ENCODE results near the gene SNX3.
A peak's percentile ranks its signal among the peaks of the same experiment; 100 is the strongest.

The SNX3 gene

DNA sequence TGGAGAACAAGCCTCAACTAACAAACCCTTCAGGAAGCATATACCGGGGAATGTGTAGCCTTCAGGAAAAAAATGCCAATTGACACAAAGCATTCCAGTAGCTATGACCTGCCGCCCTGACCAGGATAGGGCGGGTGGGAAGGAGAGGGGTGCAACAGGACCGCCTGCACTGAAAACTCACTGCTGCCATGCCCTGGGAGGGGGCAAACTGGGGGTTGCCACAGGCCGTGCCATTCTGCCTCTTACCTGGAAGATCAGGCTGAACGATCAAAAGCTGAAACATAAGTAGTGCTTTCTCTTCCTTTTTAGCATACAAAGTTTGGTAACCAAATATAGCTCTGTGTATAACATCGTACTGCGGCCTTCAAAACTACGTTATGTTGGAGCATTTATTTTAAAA, 73.3 kb downstream of the SNX3 start:
- Histone ChIP-seq H3K4me1 (ENCODE audit: insufficient read depth, low read length) (no peaks in the 10 kb centered on the region), H2AFZ (ENCODE audit: low read depth, low read length) (no peak overlapping the region), H3K4me3 (ENCODE audit: low read length) (no peak overlapping the region), H3K9me3 (ENCODE audit: low read length) (no peaks in the 10 kb centered on the region), H3K36me3 (ENCODE audit: insufficient read depth, low read length) (no peaks in the 10 kb centered on the region), H3K27me3 (ENCODE audit: insufficient read depth, low read length) (peaks cover 4% of the 10 kb centered on the region)

DNA sequence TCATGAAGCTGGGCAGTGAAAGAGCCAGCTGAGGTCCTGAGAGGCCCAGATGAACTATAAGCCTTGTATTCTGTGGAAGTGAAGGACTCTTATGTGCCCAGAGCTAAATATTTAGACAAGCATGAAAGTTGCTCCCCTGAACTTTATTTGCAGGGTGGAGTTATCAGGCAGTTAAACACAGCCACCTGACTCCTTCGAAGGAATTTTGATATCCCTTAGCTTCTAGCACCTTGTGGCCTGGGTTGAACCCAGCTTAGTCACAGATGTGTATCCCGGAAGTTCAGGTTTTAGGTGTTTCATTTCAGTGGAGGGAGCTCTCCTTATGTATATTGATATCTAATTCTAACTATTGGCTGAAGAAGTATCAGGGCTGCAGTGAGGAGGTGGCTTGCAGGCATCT, 74.6 kb downstream of the SNX3 start:
- H3K36me3 ChIP-seq (ENCODE audit: insufficient read depth, low read length): no peaks in the 10 kb centered on the region
- H3K27me3 ChIP-seq (ENCODE audit: insufficient read depth, low read length): peaks cover 4% of the 10 kb centered on the region
- H3K9me3 ChIP-seq (ENCODE audit: low read length): no peaks in the 10 kb centered on the region
- no peak overlapping the region for H2AFZ ChIP-seq (ENCODE audit: low read depth, low read length)
- H3K4me1 ChIP-seq (ENCODE audit: insufficient read depth, low read length): no peaks in the 10 kb centered on the region
- H3K4me3 ChIP-seq (ENCODE audit: low read length): no peak overlapping the region

DNA sequence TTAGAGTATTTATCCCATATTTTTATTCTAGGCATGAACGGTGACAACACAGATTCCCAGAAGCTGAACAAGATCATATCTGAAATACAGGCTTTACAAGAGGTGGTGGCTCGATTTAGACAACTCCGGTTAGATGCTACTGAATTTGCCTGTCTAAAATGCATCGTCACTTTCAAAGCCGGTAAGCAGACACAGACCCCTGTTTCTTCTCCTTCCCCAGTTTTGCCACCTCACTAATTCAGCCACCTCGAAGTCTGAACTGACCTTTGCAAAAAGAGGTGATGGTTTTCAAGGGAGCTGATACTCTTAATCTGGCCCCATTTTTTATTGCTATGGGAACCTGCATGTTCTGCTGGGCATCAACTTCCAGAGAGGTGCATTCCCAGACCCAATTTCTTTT, 80.1 kb downstream of the SNX3 start:
- H3K36me3 ChIP-seq (ENCODE audit: insufficient read depth, low read length): no peaks in the 10 kb centered on the region
- no peak overlapping the region for H2AFZ ChIP-seq (ENCODE audit: low read depth, low read length)
- peaks cover 9% of the 10 kb centered on the region for H3K4me1 ChIP-seq (ENCODE audit: insufficient read depth, low read length)
- peaks cover 2% of the 10 kb centered on the region for H3K9me3 ChIP-seq (ENCODE audit: low read length)
- peaks cover 34% of the 10 kb centered on the region for H3K27me3 ChIP-seq (ENCODE audit: insufficient read depth, low read length)
- no peak overlapping the region for H3K4me3 ChIP-seq (ENCODE audit: low read length)

DNA sequence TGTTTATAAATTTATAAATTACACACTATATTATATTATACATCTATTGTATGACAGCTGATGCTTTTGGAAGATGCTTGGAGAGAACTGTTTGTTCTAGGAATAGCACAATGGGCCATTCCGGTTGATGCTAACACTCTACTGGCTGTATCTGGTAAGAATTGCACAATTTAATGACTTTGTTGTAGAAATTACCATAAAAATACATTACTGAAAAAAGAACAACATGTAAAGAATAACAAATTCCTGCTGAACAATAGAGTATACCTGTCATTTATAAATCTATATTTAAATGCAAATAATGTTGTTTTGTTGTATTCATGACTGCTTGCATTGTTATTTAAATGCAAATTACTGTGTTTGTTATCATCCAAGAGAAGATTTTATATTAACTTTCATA, 80.6 kb downstream of the SNX3 start:
- no peak overlapping the region for H2AFZ ChIP-seq (ENCODE audit: low read depth, low read length)
- peaks cover 38% of the 10 kb centered on the region for H3K27me3 ChIP-seq (ENCODE audit: insufficient read depth, low read length)
- peaks cover 2% of the 10 kb centered on the region for H3K9me3 ChIP-seq (ENCODE audit: low read length)
- no peaks in the 10 kb centered on the region for H3K36me3 ChIP-seq (ENCODE audit: insufficient read depth, low read length)
- H3K4me1 ChIP-seq (ENCODE audit: insufficient read depth, low read length): peaks cover 14% of the 10 kb centered on the region
- H3K4me3 ChIP-seq (ENCODE audit: low read length): no peak overlapping the region

DNA sequence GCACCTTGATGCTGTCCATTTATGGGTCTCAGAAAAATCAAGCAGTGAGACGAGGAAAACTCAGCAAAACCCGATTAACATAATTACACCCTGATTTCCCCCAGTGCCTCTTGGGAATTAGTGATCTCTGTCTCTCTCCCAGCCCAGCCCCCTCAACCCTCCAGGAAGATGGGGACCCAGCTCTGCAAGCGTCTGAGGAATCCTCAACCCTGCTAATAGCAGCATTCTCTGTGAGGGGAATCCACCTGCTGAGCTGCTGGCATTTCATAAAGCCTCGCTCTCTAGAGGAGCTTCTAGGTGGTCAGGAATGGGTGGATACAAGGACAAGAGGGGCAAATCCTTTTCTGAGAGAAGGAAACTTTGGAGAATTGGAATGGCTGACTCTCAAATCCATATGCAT, 81.1 kb downstream of the SNX3 start:
- Histone ChIP-seq H3K27me3 (ENCODE audit: insufficient read depth, low read length) (peaks cover 42% of the 10 kb centered on the region), H3K4me3 (ENCODE audit: low read length) (no peak overlapping the region)

DNA sequence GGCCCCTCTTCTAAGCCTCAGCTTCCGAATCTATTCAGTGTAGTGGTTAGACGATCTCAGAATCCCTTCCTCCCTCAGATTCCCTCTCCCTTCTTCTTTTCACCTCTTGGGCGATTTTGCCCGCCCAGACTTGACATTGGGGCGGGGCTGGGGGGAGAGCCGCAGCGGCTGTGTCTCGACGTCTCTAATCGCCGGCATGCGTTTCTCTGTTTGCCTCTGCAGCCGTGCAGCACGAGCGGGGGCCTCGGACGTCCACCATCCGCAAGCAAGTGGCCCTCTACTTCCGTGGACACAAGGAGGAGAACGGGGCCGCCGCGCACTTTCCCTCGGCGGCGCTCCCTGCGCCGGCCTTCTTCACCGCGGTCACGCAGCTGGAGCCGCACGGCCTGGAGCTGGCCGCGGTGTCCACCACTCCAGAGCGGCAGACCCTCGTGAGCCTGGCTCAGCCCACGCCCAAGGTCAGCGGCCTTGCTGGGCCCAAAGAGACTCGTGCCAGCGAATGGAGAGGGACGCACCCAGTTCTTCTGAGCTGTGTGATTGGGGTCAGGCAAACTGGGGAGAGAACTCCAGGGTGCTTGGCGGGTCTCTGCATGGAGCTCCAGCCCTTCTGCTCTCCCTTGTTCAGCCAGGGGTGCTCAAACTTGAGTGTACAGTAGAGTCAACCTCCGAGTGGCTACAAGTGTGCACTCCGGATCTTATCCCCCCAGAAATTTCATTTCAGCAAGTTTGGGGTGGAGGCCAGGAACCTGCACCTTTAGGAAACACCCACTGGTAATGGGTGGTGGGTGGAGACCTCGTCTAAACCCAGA, 84.4 kb downstream of the SNX3 start:
- Histone ChIP-seq H3K27me3 (ENCODE audit: insufficient read depth, low read length) (peaks cover 73% of the 10 kb centered on the region), H3K36me3 (ENCODE audit: insufficient read depth, low read length) (no peaks in the 10 kb centered on the region), H2AFZ (ENCODE audit: low read depth, low read length) (no peak overlapping the region), H3K4me3 (ENCODE audit: low read length) (peak overlapping the region; percentile 12), H3K9me3 (ENCODE audit: low read length) (peaks cover 10% of the 10 kb centered on the region), H3K4me1 (ENCODE audit: insufficient read depth, low read length) (peaks cover 16% of the 10 kb centered on the region)

More for the DNA sequence above, 81.1 kb downstream of the SNX3 start:
- Histone ChIP-seq H3K9me3 (ENCODE audit: low read length) (peaks cover 4% of the 10 kb centered on the region), H3K36me3 (ENCODE audit: insufficient read depth, low read length) (no peaks in the 10 kb centered on the region), H3K4me1 (ENCODE audit: insufficient read depth, low read length) (peaks cover 16% of the 10 kb centered on the region), H2AFZ (ENCODE audit: low read depth, low read length) (no peak overlapping the region)

DNA sequence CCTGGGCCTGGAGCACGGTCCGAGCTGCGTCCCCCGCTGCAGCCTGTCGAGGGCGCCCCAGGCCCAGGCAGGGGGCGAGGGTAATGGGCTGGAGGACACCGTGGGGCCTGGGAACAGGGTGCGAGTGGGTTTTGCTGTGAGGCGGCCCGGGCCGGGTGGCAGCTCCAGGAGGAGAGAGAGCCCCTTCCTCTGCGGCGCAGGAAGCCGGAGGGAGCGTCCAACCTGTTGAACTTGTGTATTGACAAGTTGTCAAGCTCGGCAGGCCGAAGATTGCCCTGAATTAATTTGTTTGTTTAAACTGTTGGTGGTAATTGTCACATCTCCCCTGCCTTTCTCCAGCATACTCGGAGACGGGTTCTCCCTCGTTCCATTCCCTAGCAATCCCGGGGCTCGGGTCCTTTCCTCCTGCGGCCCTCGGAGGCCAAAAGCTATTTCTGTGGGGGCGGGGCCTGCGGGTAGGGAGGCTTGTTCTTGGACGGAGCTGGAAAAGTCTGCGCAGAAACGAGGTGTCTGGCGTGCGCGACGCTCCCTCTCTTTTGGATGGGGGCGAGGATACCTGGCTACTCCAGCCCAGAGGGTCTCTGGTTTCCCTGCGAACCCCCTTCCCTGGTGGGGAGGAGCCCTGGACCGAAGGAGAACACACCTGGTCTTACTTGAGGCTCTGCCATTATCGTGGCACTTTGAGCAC, 85.1 kb downstream of the SNX3 start:
- peaks cover 22% of the 10 kb centered on the region for H3K4me1 ChIP-seq (ENCODE audit: insufficient read depth, low read length)
- H3K4me3 ChIP-seq (ENCODE audit: low read length): peak overlapping the region; percentile 12
- no peaks in the 10 kb centered on the region for H3K36me3 ChIP-seq (ENCODE audit: insufficient read depth, low read length)
- H3K27me3 ChIP-seq (ENCODE audit: insufficient read depth, low read length): peaks cover 81% of the 10 kb centered on the region
- H3K9me3 ChIP-seq (ENCODE audit: low read length): peaks cover 10% of the 10 kb centered on the region
- no peak overlapping the region for H2AFZ ChIP-seq (ENCODE audit: low read depth, low read length)

DNA sequence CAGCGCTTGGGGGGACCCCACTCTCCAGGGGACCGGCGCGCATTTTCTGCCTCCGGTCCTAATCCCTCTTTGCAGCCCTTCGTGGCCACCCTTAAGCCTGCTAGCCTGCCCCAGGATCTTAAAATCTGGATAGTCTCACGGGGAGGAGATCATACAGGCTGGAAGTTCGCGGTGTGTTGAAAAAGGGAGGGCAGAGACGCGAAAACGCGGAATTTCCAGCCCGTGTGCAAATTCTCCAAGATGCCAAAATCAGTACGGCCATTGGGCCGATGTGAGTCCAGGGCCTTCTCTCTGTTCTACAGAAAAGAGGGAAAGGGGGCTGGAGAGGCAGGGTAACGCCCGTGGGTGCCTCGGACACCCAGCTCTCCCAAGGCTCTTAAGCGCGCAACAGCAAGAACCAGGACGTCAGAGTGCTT, 85.7 kb downstream of the SNX3 start:
- Histone ChIP-seq H2AFZ (ENCODE audit: low read depth, low read length) (no peak overlapping the region), H3K27me3 (ENCODE audit: insufficient read depth, low read length) (peaks cover 86% of the 10 kb centered on the region), H3K36me3 (ENCODE audit: insufficient read depth, low read length) (no peaks in the 10 kb centered on the region), H3K4me3 (ENCODE audit: low read length) (no peak overlapping the region), H3K9me3 (ENCODE audit: low read length) (peaks cover 10% of the 10 kb centered on the region), H3K4me1 (ENCODE audit: insufficient read depth, low read length) (peaks cover 22% of the 10 kb centered on the region)

DNA sequence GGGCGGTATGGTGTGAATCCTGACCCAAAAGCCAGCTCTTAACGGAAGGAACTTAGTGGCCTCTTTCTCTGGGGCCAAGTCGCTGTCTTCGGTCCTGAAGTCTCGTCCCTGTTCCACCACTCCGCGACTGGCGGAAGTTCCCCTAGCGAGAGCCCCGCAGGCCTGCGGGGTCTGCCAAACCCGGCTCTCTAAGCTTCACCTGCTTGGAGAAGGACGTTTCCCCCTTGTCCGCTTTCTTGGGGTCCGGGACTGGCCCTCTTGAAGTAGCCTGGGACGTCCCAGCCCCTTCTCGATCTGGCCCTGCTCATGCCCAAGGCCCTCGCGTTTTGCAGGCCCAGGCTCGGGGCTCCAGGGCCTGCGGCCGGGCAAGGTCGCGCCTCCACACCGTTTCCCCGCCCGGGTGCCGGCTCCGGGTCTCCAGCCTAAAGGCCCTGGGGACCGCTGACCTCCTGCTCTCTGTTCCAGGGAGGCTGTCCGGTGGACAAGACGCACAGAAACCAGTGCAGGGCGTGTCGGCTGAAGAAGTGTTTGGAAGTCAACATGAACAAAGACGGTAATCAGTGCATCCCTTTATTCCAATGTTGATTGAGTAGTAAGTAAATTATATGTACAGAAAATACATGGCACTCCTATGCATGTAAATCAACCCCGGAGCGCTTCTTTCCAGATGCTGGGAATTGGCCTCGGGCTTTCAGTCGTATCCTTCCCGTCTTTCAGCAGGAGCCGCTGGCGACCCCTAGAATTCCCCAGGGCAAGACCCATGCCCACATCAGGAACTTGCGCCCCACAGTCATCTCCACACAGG, 86.3 kb downstream of the SNX3 start:
- Histone ChIP-seq H2AFZ (ENCODE audit: low read depth, low read length) (no peak overlapping the region), H3K27me3 (ENCODE audit: insufficient read depth, low read length) (peaks cover 89% of the 10 kb centered on the region), H3K9me3 (ENCODE audit: low read length) (peaks cover 10% of the 10 kb centered on the region), H3K36me3 (ENCODE audit: insufficient read depth, low read length) (no peaks in the 10 kb centered on the region), H3K4me1 (ENCODE audit: insufficient read depth, low read length) (peaks cover 18% of the 10 kb centered on the region), H3K4me3 (ENCODE audit: low read length) (no peak overlapping the region)

DNA sequence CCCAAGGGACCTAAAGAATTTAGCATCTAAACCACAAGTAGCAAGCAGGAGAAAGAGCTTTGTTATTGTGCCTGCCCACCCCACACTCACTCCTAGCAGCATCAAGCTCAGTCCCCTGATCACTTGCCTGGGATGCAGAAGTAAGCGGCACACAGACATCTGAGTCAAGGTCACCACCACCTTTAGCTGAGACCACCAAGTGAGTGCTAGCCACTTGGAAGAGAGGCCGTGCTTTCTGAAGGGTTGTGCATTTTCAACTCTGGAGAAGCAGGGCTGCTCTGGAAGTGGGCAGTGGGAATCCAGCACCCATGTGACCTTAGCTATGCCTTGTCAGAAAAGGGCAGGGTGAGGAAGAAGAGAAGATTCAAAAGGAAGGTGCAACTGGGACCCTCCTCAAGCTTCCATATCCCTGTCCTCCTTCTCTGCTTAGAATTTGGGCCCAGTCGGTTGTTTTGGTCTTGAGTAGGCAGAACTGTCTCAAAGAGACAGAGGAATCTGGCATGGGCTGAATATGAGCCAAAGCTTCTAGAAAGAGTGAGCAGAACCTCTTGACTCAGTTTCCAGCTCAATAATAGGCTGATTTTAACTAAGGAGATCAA, 88.8 kb downstream of the SNX3 start:
- H3K4me1 ChIP-seq (ENCODE audit: insufficient read depth, low read length): peaks cover 43% of the 10 kb centered on the region
- no peaks in the 10 kb centered on the region for H3K36me3 ChIP-seq (ENCODE audit: insufficient read depth, low read length)
- no peak overlapping the region for H2AFZ ChIP-seq (ENCODE audit: low read depth, low read length)
- H3K27me3 ChIP-seq (ENCODE audit: insufficient read depth, low read length): peaks cover 98% of the 10 kb centered on the region
- H3K4me3 ChIP-seq (ENCODE audit: low read length): no peak overlapping the region
- H3K9me3 ChIP-seq (ENCODE audit: low read length): peaks cover 7% of the 10 kb centered on the region

DNA sequence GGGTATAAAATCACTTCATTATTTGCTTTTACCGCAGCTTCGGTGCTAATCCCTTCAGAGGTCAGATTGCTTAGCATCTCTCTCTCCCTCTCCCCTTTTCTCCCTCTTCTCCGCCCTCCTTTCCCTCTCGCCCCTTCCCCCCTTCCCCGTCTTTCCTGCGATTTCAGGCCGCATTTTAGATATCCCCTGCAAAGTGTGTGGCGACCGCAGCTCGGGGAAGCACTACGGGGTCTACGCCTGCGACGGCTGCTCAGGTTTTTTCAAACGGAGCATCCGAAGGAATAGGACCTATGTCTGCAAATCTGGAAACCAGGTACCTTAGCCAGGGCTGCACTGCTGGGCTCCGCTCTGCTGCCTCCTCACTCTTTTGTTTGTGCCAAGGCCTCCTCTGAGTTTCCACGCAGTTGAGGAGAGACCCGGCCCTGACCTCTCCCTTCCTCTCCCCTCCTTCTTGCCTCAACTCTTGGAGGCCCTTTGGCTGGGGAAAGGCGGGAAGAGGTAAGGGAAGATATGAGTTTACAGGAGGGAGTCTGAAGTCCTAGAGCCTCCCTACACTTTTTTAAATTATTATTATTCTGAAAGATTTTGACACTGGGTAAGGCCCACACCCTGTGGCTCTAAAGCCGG, 89.4 kb downstream of the SNX3 start:
- Histone ChIP-seq H3K4me1 (ENCODE audit: insufficient read depth, low read length) (peaks cover 49% of the 10 kb centered on the region), H3K36me3 (ENCODE audit: insufficient read depth, low read length) (no peaks in the 10 kb centered on the region), H3K27me3 (ENCODE audit: insufficient read depth, low read length) (peaks cover 98% of the 10 kb centered on the region), H3K9me3 (ENCODE audit: low read length) (peaks cover 7% of the 10 kb centered on the region), H2AFZ (ENCODE audit: low read depth, low read length) (no peak overlapping the region), H3K4me3 (ENCODE audit: low read length) (no peak overlapping the region)
